ENCODE results near the gene TRIM26. TPM values are rescaled to one million over a fixed set of nuclear protein-coding genes. Genes with fewer than 3 reads are reported as not detected.
"Not testable (repeated sequence)": the region's sequence is repeated elsewhere in the genome, so short reads cannot be mapped to it uniquely, and the experiment has no call there.

The TRIM26 gene
- 58.5 TPM for total RNA-seq (ENCODE audit: unreplicated experiment)
- long read RNA-seq, partial matches to known transcripts: 0 of 3 reads
- long read RNA-seq, other reads (novel, unspliced or antisense): 3 of 3 reads

GRCh38 chr6:30212865-30213666, at the start of gene TRIM26:
Gene TRIM26, minus strand, starts transcription at chr6:30213406. Its CDS starts 14,303 bp downstream, at chr6:30199103.
- peak within 1 kb of the TSS; percentile 93 for H3K4me3 Mint-ChIP-seq (ENCODE audit: unreplicated experiment)
- peaks cover 14% of the 10 kb centered on the region for H3K9me3 Mint-ChIP-seq (ENCODE audit: unreplicated experiment)
- no peak for TF ChIP-seq CTCF (IDR thresholded peaks at IDR 0.05; ENCODE audit: partially characterized antibody, unreplicated experiment)
- peaks cover 3% of the 10 kb centered on the region for H3K27me3 Mint-ChIP-seq (ENCODE audit: unreplicated experiment)
- peak within 1 kb of the TSS; percentile 94 for H3K27ac Mint-ChIP-seq (ENCODE audit: unreplicated experiment)
- H3K36me3 Mint-ChIP-seq (ENCODE audit: unreplicated experiment): no peaks in the 10 kb centered on the region
- peak; percentile 97 for DNase-seq
- H3K4me1 Mint-ChIP-seq (ENCODE audit: low read depth, unreplicated experiment): peaks cover 54% of the 10 kb centered on the region

GRCh38 chr6:30260036-30260504, 46.9 kb upstream of the TRIM26 start:
- H3K4me1 Mint-ChIP-seq (ENCODE audit: low read depth, unreplicated experiment): peaks cover 2% of the 10 kb centered on the region
- no peak overlapping the region for H3K27ac Mint-ChIP-seq (ENCODE audit: unreplicated experiment)
- H3K36me3 Mint-ChIP-seq (ENCODE audit: unreplicated experiment): peaks cover 5% of the 10 kb centered on the region
- H3K4me3 Mint-ChIP-seq (ENCODE audit: unreplicated experiment): peak overlapping the region; percentile 86
- TF ChIP-seq CTCF (IDR thresholded peaks at IDR 0.05; ENCODE audit: partially characterized antibody, unreplicated experiment): no peak
- DNase-seq: peak; percentile 33
- H3K9me3 Mint-ChIP-seq (ENCODE audit: unreplicated experiment): peaks cover 4% of the 10 kb centered on the region
- H3K27me3 Mint-ChIP-seq (ENCODE audit: unreplicated experiment): no peaks in the 10 kb centered on the region

- Mint-ChIP-seq H3K27ac (ENCODE audit: unreplicated experiment) (peak overlapping the region; percentile 35), H3K27me3 (ENCODE audit: unreplicated experiment) (no peaks in the 10 kb centered on the region), H3K9me3 (ENCODE audit: unreplicated experiment) (peaks cover 1% of the 10 kb centered on the region), H3K36me3 (ENCODE audit: unreplicated experiment) (peaks cover under 1% of the 10 kb centered on the region), H3K4me1 (ENCODE audit: low read depth, unreplicated experiment) (peaks cover 2% of the 10 kb centered on the region), H3K4me3 (ENCODE audit: unreplicated experiment) (peak overlapping the region; percentile 86)
- DNase-seq: peak; percentile 71
- no peak for TF ChIP-seq CTCF (IDR thresholded peaks at IDR 0.05; ENCODE audit: partially characterized antibody, unreplicated experiment)
Observed at GRCh38 chr6:30259140-30260035, 46.2 kb upstream of the TRIM26 start.

- H3K27me3 Mint-ChIP-seq (ENCODE audit: unreplicated experiment): no peaks in the 10 kb centered on the region
- no peak for TF ChIP-seq CTCF (IDR thresholded peaks at IDR 0.05; ENCODE audit: partially characterized antibody, unreplicated experiment)
- DNase-seq: no peak
- peaks cover 3% of the 10 kb centered on the region for H3K9me3 Mint-ChIP-seq (ENCODE audit: unreplicated experiment)
- no peak overlapping the region for H3K27ac Mint-ChIP-seq (ENCODE audit: unreplicated experiment)
- peaks cover 2% of the 10 kb centered on the region for H3K4me1 Mint-ChIP-seq (ENCODE audit: low read depth, unreplicated experiment)
- H3K4me3 Mint-ChIP-seq (ENCODE audit: unreplicated experiment): no peak overlapping the region
- peaks cover 7% of the 10 kb centered on the region for H3K36me3 Mint-ChIP-seq (ENCODE audit: unreplicated experiment)
Observed at GRCh38 chr6:30258204-30258603, 45.0 kb upstream of the TRIM26 start.

- H3K36me3 Mint-ChIP-seq (ENCODE audit: unreplicated experiment); H3K27me3 Mint-ChIP-seq (ENCODE audit: unreplicated experiment); H3K4me3 Mint-ChIP-seq (ENCODE audit: unreplicated experiment): not testable (repeated sequence)
Observed at GRCh38 chr6:30252417-30252816, 39.2 kb upstream of the TRIM26 start.

More at GRCh38 chr6:30252417-30252816, 39.2 kb upstream of the TRIM26 start:
- DNase-seq; H3K27ac Mint-ChIP-seq (ENCODE audit: unreplicated experiment); H3K4me1 Mint-ChIP-seq (ENCODE audit: low read depth, unreplicated experiment); H3K9me3 Mint-ChIP-seq (ENCODE audit: unreplicated experiment): not testable (repeated sequence)
